Measurements from ENCODE around the gene ERG. TPM values are rescaled to one million over a fixed set of nuclear protein-coding genes. Genes with fewer than 3 reads are reported as not detected.

The ERG gene
- total RNA-seq, 1 experiment from 2014 or later: not detected

Other genes with a start within 250 kb of the ERG start
- not detected in 2 replicates for gene KCNJ15, start 241.5 kb downstream of the ERG start, total RNA-seq (2014; rRNA removed; shearing (Covaris generic))